Stomach (tissue), 4 donors: ENCODE data around the gene PRKCE.

ENCODE experiments used
- POLR2A ChIP-seq, 4 donors: fragments of 450-650 bp; IDR thresholded peaks; one replicate each; pipeline ENCODE4 v1.6.1; 2016; ENCODE audit warnings: antibody characterized with exemption in 4 of 4, control low read depth in 2 of 4, mild to moderate bottlenecking in 1 of 4, moderate library complexity in 1 of 4
- POLR2AphosphoS5 ChIP-seq, 3 donors: sonication (generic); formaldehyde crosslinking; IDR thresholded peaks; one replicate each; pipeline ENCODE4 v1.6.1; 2016; ENCODE audit warnings: antibody characterized with exemption in 3 of 3
- TF ChIP-seq, protein P1 (sequence below), 7 experiments: fragments of 450-650 bp in 4 of 7; fragments of 200-600 bp in 3 of 7; sonication (generic) in 3 of 7; IDR thresholded peaks; one replicate each; pipeline ENCODE4 v1.5.1; 2016 to 2019; ENCODE audit warnings: antibody characterized with exemption in 7 of 7, control low read depth in 2 of 7, mild to moderate bottlenecking in 1 of 7

DNA sequence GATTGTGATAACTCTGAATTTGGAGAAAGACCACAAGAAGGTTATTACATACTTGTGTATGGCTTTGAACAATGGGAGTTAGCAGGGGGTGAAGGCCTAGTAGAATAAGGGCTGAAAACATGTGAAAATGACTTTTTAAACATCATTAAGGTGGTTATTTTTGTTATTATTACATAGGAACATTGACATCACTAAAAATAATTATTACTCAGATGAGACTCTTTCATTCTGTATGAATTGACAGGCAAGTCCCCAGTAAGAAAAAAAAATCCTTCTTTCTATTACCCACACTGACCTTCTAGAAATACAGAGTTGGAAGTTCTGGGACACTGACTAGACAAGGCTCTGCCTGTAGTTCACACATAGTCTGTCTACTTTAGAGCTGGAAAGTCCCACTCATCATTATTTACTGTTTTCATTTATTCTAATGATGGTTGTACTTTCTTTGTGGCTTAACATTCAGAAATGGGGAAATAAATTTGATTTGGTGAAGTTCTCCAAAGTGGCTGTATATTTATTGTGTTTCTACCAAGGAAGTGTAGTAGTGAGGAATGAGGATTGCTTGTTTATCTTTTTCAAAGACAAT is 426.1 kb downstream of the PRKCE start:
- TF ChIP-seq, protein P1, sequence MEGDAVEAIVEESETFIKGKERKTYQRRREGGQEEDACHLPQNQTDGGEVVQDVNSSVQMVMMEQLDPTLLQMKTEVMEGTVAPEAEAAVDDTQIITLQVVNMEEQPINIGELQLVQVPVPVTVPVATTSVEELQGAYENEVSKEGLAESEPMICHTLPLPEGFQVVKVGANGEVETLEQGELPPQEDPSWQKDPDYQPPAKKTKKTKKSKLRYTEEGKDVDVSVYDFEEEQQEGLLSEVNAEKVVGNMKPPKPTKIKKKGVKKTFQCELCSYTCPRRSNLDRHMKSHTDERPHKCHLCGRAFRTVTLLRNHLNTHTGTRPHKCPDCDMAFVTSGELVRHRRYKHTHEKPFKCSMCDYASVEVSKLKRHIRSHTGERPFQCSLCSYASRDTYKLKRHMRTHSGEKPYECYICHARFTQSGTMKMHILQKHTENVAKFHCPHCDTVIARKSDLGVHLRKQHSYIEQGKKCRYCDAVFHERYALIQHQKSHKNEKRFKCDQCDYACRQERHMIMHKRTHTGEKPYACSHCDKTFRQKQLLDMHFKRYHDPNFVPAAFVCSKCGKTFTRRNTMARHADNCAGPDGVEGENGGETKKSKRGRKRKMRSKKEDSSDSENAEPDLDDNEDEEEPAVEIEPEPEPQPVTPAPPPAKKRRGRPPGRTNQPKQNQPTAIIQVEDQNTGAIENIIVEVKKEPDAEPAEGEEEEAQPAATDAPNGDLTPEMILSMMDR (IDR thresholded peaks at IDR 0.05): no peak
- TF ChIP-seq POLR2AphosphoS5 (IDR thresholded peaks at IDR 0.05) (no peak), POLR2A (IDR thresholded peaks at IDR 0.05) (no peak)
